Ecto neural progenitor cell (in vitro differentiated cells): ENCODE data around the gene TSPAN3.

Source experiments
- DNase-seq: peaks from one replicate; pipeline ENCODE4 v3.0.0-alpha.2; 2018; ENCODE audit warnings: low spot score

The TSPAN3 gene

GRCh38 chr15:77070495-77071304 lies at the start of gene TSPAN3:
Gene TSPAN3 (minus strand): TSS chr15:77071109. CDS start chr15:77070954, 155 bp downstream.
- peak; percentile 97 for DNase-seq

- DNase-seq: no peak
Measured at GRCh38 chr15:77120576-77120975, 49.7 kb upstream of the TSPAN3 start.

- no peak for DNase-seq
Measured at GRCh38 chr15:77119446-77119845, 48.5 kb upstream of the TSPAN3 start.

- no peak for DNase-seq
Measured at GRCh38 chr15:77118882-77119321, 48.0 kb upstream of the TSPAN3 start.

- DNase-seq: no peak
Measured at GRCh38 chr15:77115179-77115578, 44.3 kb upstream of the TSPAN3 start.

GRCh38 chr15:77112838-77113504 lies 42.1 kb upstream of the TSPAN3 start:
- DNase-seq: no peak

GRCh38 chr15:77111789-77112188 lies 40.9 kb upstream of the TSPAN3 start:
- no peak for DNase-seq

GRCh38 chr15:77107531-77108355 lies 36.8 kb upstream of the TSPAN3 start:
- DNase-seq: peak; percentile 73

GRCh38 chr15:77107068-77107467 lies 36.2 kb upstream of the TSPAN3 start:
- DNase-seq: no peak

- DNase-seq: no peak
Measured at GRCh38 chr15:77104155-77104554, 33.2 kb upstream of the TSPAN3 start.

- DNase-seq: no peak
Measured at GRCh38 chr15:77099741-77100463, 29.0 kb upstream of the TSPAN3 start.

- DNase-seq: no peak
Measured at GRCh38 chr15:77098572-77098971, 27.7 kb upstream of the TSPAN3 start.

GRCh38 chr15:77097921-77098320 lies 27.0 kb upstream of the TSPAN3 start:
- no peak for DNase-seq

GRCh38 chr15:77097248-77097721 lies 26.4 kb upstream of the TSPAN3 start:
- DNase-seq: no peak

GRCh38 chr15:77096541-77096940 lies 25.6 kb upstream of the TSPAN3 start:
- no peak for DNase-seq

- no peak for DNase-seq
Measured at GRCh38 chr15:77096138-77096537, 25.2 kb upstream of the TSPAN3 start.

GRCh38 chr15:77094397-77095030 lies 23.6 kb upstream of the TSPAN3 start:
- DNase-seq: no peak

GRCh38 chr15:77093436-77093835 lies 22.5 kb upstream of the TSPAN3 start:
- no peak for DNase-seq

- DNase-seq: no peak
Measured at GRCh38 chr15:77091097-77091496, 20.2 kb upstream of the TSPAN3 start.

- DNase-seq: no peak
Measured at GRCh38 chr15:77087213-77087612, 16.3 kb upstream of the TSPAN3 start.

GRCh38 chr15:77085297-77085696 lies 14.4 kb upstream of the TSPAN3 start:
- DNase-seq: no peak
